22Rv1 (cell line): ENCODE data around the gene CCDC175.

Source experiments
- CTCF ChIP-seq: fragments of 450-650 bp; IDR thresholded peaks from 2 replicates; pipeline ENCODE4 v1.5.1; 2017; ENCODE audit warnings: mild to moderate bottlenecking
- ZFX ChIP-seq: fragments of 450-650 bp; IDR thresholded peaks from 2 replicates; pipeline ENCODE4 v1.6.1; 2017; ENCODE audit warnings: antibody characterized with exemption, borderline replicate concordance

- TF ChIP-seq CTCF (no peak), ZFX (no peak)
These were observed 112.7 kb downstream of the CCDC175 start for GRCh38 chr14:59463787-59464485.
